GM12874 (cell line): ENCODE results near the gene AGBL3.

Source experiments
- TF ChIP-seq, protein P1 (sequence below): IDR thresholded peaks from 2 replicates; pipeline ENCODE4 v1.5.1; 2011; ENCODE audit warnings: low read depth, mild to moderate bottlenecking, control low read depth, low read length, moderate library complexity; ENCODE audit not compliant: insufficient read depth

Gene AGBL3

DNA sequence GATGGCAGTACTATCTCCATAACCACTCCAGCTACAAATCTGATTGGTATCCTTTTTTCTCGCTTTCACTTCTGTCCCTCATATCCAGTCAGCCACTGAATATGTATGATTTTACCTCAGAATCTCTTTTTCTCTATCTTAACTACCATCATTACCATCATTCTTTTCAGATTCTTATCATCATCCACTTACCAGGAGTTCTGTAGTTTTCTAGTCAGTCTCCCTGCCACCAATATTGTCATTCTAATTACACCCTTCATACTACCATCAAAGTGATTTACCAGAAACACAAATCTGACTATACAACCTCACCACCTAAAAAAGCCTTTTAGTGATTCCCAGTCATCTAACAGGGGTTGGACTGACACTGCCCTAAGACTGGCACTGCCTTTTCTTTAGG, 96.7 kb downstream of the AGBL3 start:
- TF ChIP-seq, protein P1, sequence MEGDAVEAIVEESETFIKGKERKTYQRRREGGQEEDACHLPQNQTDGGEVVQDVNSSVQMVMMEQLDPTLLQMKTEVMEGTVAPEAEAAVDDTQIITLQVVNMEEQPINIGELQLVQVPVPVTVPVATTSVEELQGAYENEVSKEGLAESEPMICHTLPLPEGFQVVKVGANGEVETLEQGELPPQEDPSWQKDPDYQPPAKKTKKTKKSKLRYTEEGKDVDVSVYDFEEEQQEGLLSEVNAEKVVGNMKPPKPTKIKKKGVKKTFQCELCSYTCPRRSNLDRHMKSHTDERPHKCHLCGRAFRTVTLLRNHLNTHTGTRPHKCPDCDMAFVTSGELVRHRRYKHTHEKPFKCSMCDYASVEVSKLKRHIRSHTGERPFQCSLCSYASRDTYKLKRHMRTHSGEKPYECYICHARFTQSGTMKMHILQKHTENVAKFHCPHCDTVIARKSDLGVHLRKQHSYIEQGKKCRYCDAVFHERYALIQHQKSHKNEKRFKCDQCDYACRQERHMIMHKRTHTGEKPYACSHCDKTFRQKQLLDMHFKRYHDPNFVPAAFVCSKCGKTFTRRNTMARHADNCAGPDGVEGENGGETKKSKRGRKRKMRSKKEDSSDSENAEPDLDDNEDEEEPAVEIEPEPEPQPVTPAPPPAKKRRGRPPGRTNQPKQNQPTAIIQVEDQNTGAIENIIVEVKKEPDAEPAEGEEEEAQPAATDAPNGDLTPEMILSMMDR, result no peak

DNA sequence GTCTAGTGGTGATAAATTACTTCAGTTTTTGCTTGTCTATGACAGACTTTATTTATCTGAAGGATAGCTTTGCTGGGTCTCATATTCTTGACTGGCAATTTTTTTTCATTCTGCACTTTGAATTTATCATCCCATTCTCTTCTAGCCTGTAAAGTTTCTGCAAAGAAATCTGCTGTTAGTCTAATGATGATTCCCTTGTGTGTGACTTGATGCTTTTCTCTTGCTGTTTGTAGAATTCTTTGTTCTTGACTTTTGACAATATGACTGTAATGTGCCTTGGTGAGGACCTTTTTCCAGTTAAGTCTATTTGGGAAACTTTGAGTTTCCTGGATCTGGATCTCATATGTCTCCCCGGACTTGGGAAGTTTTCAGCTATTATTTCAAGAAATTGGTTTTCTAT, 102.3 kb downstream of the AGBL3 start:
- TF ChIP-seq, protein P1, result no peak

DNA sequence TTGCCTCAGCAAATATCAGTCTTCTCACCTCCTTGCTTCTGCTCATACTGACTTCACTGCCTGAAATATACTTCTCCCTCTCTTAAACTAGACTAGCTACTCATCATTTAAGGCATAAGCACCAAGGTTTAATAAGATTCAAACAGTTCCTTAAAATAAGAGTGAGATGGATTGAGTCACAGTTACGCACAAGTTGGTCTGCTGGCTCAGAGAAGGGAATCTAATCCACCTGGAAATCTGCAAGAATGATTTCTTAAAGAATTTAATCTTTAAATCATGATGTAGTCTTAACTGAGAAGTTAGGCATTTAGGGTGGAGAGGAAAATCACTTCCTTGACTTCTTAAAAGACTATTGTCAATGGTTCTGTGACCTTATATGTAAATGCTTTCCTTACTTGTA, 105.4 kb downstream of the AGBL3 start:
- TF ChIP-seq, protein P1, result no peak

DNA sequence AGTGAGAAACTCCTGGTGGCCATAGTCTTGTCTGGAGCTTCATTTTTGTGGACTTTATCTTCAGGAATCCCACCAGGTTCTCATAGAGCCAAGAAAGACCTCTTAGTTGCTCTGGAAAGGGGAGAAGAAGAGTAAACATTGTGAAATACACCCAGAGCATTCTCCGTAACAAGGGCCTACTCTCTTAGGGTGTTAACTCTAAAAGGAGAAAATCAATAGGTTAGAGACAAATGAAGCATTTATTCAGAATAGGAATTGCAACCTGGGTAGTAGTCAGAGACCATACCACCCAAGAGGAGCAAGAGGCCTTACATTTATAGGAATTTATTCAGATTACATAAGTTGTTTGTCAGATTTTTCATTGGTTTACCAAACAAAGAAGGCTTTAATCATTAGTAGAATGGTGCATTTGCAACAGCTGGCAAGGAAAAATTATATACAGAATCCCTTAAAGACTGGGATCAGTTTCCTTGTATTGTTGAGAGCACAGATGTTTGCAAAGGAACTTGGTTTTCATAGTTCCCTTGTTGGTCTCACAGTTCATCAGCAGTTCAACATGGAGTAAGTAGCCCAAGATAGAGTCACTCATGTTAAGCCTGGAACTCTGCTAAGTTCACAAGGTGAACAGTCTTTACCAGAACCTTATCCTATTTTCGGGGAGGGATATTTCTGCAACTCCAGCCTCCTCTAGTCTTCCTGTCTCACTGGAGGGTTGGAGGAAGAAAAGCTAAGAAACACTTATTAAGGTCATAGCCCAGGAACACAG, 108.3 kb downstream of the AGBL3 start:
- TF ChIP-seq, protein P1, result no peak

DNA sequence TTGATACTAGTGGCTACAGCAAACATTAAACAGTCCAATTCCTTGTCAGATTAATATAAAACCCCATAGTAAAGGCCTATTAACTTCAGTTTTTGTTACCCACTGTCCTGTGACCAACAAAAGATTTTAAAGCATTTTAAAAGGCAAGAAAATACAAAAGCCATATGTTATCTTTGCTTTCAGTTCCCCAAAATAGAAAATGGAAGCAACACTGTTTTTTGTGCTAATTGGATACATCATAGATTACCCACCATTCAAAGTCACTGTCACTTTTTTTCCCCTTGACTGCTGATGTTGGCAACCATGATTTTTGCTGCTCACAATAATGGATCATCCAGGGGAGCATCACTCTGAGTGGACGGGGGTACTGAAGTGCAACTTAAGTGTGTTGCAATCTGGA, 109.1 kb downstream of the AGBL3 start:
- TF ChIP-seq, protein P1, result no peak

DNA sequence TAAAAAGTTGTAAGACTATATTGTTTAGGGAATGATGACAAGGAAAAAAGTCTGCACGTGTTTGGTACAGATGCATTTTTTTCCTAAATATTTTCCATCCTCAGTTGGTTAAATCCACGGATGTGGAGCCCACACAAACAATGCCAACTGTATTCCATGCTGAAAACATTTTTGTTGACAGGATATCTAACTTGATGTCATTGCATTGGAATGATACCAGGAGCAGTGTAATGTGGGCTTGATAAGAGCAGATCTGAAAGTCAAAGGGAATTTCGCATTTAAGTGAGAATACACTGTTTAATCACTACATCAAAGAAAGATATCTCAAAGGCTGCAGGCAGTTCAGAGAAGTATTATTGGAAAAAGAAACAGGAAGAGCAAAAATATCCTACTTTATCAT, 112.1 kb downstream of the AGBL3 start:
- TF ChIP-seq, protein P1, result no peak

DNA sequence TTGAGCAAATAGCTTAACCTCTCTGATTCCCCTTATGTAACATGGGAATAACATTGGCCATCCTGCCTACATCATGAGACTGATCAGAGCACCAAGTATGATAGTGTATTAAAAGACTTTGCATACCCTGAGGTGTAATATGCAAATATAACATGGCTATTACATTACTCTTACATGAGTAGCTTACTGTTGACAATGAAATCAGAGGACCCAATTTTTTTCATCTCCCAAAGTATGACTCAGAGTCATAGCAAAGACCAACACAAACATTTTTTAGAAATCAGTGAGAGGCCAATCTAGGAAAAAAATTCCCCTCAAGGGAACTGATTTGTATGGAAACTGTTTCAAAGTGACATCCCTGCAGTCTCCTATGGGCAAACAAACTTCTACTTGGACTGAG, 114.5 kb downstream of the AGBL3 start:
- TF ChIP-seq, protein P1, result no peak

DNA sequence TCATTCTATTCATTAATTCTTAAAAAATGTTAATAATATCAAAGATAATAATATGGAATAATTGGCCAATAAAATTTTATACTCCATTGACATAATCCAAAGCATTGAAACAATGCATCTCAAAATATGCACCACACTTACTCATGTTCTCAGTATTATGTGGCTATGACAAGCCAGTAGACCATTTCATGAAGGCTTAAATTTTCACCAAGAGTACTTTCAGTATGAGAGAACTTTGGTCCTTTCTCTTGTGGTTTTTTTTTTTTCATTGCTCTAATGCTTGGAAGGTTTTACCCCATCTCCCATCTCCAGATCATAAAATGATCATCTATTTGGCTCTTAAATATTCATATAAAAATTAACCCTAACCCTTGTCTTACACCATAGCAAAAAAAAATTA, 116.1 kb downstream of the AGBL3 start:
- TF ChIP-seq, protein P1, result no peak
